Embryonic facial prominence (tissue), 1 donor: ENCODE results near the gene XDH.

ENCODE experiments used
- DNase-seq: peaks from one replicate; pipeline ENCODE4 v3.0.0-alpha.2; 2016; ENCODE audit errors: extremely low spot score

XDH gene

DNA sequence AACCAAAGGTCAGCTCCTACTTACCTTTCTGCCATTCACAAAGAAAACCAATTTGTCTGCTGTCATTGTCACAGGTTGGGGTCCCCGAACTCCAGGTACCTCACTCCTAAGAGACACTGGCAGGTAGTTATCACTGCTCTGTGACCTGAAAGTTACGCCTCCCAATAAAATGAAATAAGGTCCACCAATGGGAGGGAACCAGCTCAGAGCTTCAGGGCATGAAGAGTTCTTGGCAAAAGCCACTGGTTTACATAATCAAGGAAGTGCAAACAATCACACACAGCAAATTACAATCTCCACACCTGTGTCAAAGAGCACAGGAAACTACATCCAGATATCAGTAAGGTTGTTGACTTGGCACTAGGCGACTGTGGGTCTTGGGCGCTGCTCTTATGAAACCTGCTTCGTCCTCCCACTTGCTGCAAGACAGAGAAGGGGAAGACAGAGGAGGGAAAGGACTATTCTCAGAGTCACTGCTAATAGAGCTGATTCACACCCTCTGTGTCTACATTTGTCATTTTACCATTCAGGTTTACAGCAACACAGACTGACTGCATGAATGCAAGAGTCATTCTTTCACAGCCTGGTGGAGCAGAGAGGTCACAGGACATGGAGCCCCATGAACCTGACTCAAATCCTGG lies at the start of gene XDH:
XDH (minus strand) TSS at position 142 of the 641 bp plus-strand sequence; CDS start at position 66, 76 bp downstream.
- no peak for DNase-seq

DNA sequence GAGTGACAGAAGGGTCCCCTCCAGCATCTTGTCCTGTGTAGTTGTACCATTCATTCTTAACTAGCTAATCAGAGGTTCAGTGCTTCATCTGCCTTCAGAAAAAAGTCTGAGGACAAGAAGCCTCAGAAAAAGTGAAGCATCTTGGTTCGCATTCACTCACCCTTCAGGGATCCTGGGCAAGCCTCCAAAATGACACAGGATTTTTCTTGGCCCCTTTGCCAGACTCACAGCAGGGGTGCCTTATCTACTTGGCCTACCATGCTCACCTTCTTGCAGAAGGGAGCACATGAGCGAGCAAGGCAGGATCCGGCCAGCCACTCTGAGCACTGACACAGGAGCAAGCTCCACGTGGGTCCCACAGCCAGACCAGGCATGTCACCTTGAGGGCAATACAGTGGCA lies 43.1 kb upstream of the XDH start:
- no peak for DNase-seq

GRCh38 chr2:31446848-31447247 lies 32.3 kb upstream of the XDH start:
- DNase-seq, result no peak

DNA sequence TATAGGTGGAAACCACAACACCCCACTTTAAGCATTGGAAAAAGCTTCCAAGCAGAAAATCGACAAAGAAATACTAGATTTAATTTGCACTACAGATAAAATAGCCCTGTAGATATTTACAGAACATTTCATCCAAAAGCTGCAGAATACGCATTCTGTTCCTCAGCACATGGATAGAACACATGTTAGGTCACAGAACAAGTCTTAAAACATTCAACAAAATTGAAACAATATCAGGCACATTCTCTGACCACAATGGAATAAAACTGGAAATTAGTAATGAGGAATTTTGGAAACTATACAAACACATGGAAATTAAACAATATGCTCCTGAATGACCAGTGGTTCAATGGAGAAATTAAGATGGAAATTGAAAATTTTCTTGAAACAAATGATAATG lies 27.8 kb upstream of the XDH start:
- no peak for DNase-seq

GRCh38 chr2:31440764-31441163 lies 26.2 kb upstream of the XDH start:
- DNase-seq, result no peak

DNA sequence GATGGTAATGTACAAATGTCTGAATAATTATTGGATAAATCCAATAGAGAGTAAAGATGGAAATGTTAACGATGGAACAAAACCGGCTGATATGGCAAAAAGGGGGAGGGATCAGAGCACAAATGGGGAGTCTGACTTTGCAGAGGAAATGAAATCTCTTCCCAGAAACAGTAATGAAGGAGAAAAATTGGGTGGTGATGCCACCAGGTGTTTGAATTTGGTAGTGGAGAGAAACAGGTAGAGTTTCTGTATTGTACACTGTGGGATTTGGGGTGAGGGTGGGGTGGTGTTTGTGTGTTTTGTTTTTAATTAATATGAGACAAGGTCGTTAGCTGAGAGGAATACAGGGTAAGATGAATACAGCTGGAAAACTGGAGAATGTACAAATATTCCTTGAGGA lies 20.4 kb upstream of the XDH start:
- DNase-seq, result no peak

DNA sequence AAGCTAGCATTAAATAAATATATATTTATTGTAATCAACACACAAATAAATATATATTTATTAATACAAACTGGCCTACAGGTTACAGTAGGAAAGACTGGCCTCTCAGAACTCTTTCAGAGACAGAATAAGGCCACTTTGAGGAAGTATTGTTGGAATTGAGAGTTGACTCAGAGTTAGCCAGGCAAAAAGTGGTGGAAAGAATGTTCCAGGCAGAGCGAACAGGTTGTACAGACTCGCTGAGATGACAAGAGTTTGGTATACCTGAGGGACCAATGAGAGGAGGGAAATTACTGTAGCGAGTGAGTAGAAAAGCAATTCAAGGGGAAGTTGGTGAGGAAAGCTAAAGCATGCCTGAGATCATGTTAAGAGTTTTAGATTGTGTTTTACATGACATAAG lies 19.0 kb upstream of the XDH start:
- DNase-seq, result no peak

GRCh38 chr2:31430439-31431165 lies 16.1 kb upstream of the XDH start:
- DNase-seq, result no peak

DNA sequence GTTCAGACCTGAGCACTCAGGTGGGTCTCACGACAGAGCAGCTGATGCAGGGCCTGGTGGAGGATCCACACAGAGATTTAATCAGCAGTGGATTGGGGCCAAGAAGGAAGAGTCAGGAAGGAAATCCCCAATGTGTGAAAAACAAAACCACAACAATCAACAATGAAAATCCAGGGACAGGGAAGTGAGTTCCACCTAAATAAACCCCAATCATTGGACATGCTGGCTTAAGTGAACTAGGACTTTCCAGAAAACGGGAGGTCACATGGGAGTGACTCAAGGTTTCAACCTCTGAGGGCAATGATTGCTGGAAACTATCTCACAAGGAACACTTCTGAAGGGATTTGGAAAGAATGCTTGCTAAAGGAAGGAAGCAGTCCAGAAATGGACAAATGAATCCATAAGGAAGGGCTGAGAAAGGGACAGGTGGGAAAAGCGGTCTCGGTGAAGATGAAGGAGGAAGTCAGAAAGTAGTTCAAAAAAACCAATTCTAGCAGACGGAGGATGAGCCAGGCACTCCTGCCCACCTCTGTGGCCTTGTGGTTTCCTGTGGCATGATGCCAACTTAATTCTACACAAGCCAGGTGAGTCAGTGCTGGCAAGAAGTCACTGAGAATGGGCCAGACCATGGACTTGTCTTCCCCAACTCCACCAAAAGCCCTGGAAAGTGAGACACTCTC lies 15.4 kb upstream of the XDH start:
- DNase-seq, result no peak

- no peak for DNase-seq
These were observed 14.5 kb upstream of the XDH start for GRCh38 chr2:31429040-31429439.

- no peak for DNase-seq
These were observed 13.5 kb upstream of the XDH start for GRCh38 chr2:31428001-31428418.

GRCh38 chr2:31426096-31426495 lies 11.6 kb upstream of the XDH start:
- DNase-seq, result no peak

DNA sequence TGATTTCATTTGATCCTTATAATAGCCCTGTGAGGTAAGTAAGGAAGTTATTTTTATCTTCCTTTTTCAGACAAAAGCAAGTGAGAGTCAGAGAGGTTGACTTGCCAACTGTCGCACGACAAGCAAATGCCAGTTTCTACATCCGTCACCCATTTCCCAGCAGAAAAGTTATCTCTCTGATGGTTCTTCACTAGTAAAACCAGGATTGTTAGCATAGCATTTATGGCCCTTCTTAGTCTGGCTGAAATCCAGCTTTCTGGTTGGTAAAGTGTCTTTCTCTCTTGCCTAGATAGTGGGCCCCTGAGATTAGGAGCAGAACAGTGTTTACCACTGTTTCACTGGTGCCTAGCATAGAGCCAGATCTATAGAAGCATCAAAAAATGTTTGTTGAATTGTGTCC lies 7.1 kb upstream of the XDH start:
- DNase-seq, result no peak

DNA sequence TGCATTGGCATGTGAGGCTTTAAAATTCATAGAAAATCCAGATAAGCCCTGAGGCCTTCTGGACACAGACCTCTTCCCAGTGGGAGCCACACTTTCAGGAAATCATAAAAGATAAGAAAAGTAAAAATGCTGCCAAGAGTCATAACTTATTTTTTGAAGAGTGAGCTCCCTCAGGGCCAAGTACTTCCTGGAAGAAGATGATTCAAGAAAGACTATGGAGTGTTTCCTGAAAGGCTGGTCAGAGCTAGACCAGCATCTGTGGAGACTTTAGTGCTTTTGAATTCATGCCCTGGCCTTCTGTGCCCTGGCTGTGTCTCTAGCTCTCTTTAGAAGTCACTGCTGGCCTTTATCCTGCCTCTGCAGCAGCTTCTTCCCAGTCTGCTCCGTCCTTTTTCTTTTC lies 6.4 kb upstream of the XDH start:
- no peak for DNase-seq

- DNase-seq, result no peak
These were observed 4.8 kb upstream of the XDH start for GRCh38 chr2:31419386-31419785.

GRCh38 chr2:31415421-31415820 lies 879 bp upstream of the XDH start:
- DNase-seq, result no peak

DNA sequence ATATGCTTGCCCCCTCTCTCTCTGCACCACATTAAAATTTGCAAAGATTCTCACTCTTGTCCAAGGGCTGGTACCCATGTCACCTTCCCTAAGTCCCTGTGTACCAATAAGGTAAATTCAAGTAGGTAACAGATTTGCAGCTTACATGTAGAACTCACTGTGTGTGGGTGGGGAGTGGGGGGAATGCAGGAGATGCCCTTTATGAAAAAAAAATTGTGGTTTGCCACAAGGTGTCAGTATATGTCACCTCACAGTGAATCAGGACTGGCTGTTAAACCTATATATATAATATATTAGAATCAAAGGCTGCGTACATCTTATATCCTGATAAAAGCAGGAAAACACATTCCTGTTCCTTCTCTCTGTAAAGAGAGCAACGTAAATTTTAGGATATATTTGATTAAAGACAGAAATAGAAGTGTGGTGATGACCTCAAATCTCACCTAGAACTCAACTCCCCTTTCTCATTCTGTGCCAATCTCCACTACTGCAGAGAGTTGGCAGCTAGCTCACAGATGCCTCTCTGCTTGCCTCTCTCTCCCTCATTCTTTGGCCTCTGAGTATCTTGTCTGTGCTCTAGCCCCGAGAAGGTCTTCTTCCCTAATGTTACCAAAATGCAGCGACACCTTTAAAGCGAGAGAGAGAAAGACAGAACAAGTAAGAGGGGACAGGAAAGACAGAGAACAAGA lies 536 bp downstream of the XDH start:
- DNase-seq, result no peak

GRCh38 chr2:31413025-31413424 lies 1.5 kb downstream of the XDH start:
- no peak for DNase-seq

GRCh38 chr2:31411771-31412170 lies 2.8 kb downstream of the XDH start:
- DNase-seq, result no peak

- DNase-seq, result no peak
These were observed 7.8 kb downstream of the XDH start for GRCh38 chr2:31406593-31407385.

DNA sequence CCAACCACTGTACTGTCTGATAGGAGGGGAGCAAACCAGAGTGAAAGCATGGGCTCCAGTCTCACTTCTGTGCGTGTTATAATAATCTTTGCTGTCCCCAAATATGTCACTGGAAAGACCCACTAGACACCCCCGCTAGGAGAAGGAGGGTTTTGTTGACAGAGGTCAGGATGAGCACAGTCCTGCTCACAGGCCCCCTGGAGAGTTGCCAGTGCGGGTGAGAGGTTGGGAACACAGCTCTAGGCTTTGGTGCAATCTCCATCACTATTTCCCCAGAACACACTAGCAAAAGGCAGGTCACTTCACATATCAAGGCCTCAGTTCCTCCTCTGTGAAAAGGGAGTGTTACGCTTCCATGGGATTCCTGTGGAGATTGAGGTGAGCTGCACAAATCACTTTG lies 9.7 kb downstream of the XDH start:
- no peak for DNase-seq

- DNase-seq, result no peak
These were observed 10.2 kb downstream of the XDH start for GRCh38 chr2:31404302-31404701.
